Prostate gland (tissue), 2 donors: ENCODE data around the gene MEGF8. TPM values are rescaled to one million over a fixed set of nuclear protein-coding genes. Genes with fewer than 3 reads are reported as not detected.

Source experiments
- DNase-seq: peaks from one replicate; pipeline ENCODE4 v3.0.0-alpha.2; 2019; ENCODE audit warnings: low spot score
- H3K27ac ChIP-seq, 2 donors: fragments of 200-600 bp; sonication (generic); 2 replicates each; pipeline ENCODE4 v1.5.1; 2017 to 2019
- H3K27me3 ChIP-seq: fragments of 200-600 bp; sonication (generic); replicated peaks from 2 replicates; pipeline ENCODE4 v1.5.1; 2019; ENCODE audit not compliant: insufficient read depth
- H3K36me3 ChIP-seq, 2 donors: fragments of 200-600 bp; sonication (generic); 1 replicate in 1 of 2; 2 replicates in 1 of 2; pipeline versions ENCODE4 v1.5.1 to v1.8.1; 2017 to 2019
- H3K4me1 ChIP-seq: fragments of 200-600 bp; sonication (generic); replicated peaks from 2 replicates; pipeline ENCODE4 v1.5.1; 2019
- H3K4me3 ChIP-seq, 2 donors: fragments of 200-600 bp; sonication (generic); 2 replicates each; pipeline ENCODE4 v1.5.1; 2017 to 2019
- H3K9me3 ChIP-seq: fragments of 200-600 bp; sonication (generic); 2 replicates; pipeline ENCODE4 v1.5.1; 2017
- POLR2A ChIP-seq: fragments of 450-650 bp; IDR thresholded peaks from one replicate; pipeline ENCODE4 v1.6.1; 2016; ENCODE audit warnings: antibody characterized with exemption, mild to moderate bottlenecking
- POLR2AphosphoS5 ChIP-seq: sonication (generic); formaldehyde crosslinking; IDR thresholded peaks from one replicate; pipeline ENCODE4 v1.6.1; 2017; ENCODE audit warnings: antibody characterized with exemption
- WGBS: methylation state at CpG from one replicate; pipeline ENCODE4 v1.1.5; 2018; 5-methylcytosine and 5-hydroxymethylcytosine counted together
- intact Hi-C: fragments of 100-400 bp; cut with DNase I; formaldehyde crosslinking; loops from one replicate; pipeline ENCODE4 v1.14.2; 2022
- total RNA-seq, 2 donors: library from RNA; depleted of rRNA; stranded (reverse); fragments of >200 nt; gene quantifications; one replicate each; pipeline ENCODE4 v1.1.0, GENCODE V29; 2016
- TF ChIP-seq, protein P1 (sequence below), 4 experiments: fragments of 200-600 bp in 2 of 4; fragments of 450-650 bp in 2 of 4; sonication (generic) in 2 of 4; IDR thresholded peaks; 1 replicate in 3 of 4; 2 replicates in 1 of 4; pipeline ENCODE4 v1.5.1; 2016 to 2019; ENCODE audit warnings: antibody characterized with exemption in 4 of 4, mild to moderate bottlenecking in 2 of 4, moderate library complexity in 2 of 4

MEGF8 gene
- total RNA-seq, 2 donors from 2014 or later, result 22.8 to 30.7 TPM

DNA sequence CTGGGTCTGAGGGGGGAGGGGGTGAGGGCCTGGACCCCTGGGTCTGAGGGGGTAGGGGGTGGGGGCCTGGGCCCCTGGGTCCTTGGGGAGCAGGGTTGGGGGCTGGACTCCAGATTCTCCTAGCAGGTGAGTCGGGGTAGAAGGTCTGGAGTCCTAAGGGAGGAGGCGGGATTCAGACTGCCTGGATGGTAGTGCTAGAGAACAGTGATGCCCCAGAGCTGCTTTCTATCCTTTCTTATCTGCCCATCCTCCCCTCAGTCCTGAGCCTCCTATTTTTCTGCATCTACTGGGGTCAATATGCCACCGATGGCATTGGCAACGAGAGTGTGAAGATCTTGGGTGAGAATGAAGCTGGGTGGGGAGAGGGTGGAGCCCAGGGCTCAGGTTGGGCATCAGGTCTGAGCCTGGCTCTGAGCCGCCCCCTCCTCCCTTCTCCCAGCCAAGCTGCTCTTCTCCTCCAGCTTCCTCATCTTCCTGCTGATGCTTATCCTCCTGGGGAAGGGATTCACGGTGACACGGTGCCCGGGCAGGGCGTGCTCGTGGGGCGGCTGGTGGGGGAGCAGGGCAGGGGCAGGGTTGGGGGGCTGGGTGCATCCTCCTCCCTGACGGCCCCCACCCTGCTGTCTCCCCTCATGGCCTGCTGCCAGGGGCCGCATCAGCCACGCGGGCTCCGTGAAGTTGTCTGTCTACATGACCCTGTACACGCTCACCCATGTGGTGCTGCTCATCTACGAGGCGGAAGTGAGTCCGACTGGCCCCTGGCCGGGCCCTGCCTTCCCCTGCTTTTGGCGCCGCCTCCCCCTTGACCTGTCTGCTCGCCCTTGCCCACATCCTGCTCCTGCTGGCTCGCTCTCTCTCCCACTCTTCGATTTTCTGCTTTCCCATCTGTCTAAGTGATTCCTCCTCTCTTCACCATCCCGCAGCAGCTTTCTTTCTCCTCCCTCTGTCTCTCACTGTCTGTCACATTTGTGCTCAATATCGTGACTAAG, 8.9 kb upstream of the MEGF8 start:
- H3K4me3 ChIP-seq, result no peak overlapping the region
- DNase-seq, result no peak
- no peak overlapping the region for H3K27ac ChIP-seq
- no peaks in the 10 kb centered on the region for H3K9me3 ChIP-seq
- no peaks in the 10 kb centered on the region for H3K27me3 ChIP-seq
- WGBS, result 36% methylated on average over 28 of the region's 28 CpGs
- H3K4me1 ChIP-seq, result peaks cover 3% of the 10 kb centered on the region
- intact Hi-C loops, result no loop called here
- no peaks in the 10 kb centered on the region for H3K36me3 ChIP-seq
- TF ChIP-seq, protein P1, sequence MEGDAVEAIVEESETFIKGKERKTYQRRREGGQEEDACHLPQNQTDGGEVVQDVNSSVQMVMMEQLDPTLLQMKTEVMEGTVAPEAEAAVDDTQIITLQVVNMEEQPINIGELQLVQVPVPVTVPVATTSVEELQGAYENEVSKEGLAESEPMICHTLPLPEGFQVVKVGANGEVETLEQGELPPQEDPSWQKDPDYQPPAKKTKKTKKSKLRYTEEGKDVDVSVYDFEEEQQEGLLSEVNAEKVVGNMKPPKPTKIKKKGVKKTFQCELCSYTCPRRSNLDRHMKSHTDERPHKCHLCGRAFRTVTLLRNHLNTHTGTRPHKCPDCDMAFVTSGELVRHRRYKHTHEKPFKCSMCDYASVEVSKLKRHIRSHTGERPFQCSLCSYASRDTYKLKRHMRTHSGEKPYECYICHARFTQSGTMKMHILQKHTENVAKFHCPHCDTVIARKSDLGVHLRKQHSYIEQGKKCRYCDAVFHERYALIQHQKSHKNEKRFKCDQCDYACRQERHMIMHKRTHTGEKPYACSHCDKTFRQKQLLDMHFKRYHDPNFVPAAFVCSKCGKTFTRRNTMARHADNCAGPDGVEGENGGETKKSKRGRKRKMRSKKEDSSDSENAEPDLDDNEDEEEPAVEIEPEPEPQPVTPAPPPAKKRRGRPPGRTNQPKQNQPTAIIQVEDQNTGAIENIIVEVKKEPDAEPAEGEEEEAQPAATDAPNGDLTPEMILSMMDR (IDR thresholded peaks at IDR 0.05), result no peak
- TF ChIP-seq POLR2A (no peak), POLR2AphosphoS5 (no peak)

DNA sequence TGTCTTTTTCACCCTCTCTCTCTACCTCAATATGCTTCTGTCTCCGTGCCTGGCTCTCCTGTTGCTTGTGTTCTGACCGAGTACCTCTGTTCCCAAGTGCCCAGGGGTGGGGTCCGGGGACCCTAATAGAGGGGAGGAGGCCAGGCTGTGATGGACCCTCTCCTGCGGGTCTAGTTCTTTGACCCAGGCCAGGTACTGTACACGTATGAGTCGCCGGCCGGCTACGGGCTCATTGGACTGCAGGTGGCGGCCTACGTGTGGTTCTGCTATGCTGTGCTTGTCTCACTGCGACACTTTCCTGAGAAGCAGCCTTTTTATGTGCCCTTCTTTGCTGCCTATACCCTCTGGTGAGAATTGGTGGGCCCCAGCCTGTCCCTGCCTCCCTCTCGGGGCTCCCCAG, 7.9 kb upstream of the MEGF8 start:
- DNase-seq, result no peak
- Histone ChIP-seq H3K4me3 (no peak overlapping the region), H3K9me3 (no peaks in the 10 kb centered on the region), H3K36me3 (no peaks in the 10 kb centered on the region), H3K4me1 (peaks cover 3% of the 10 kb centered on the region), H3K27ac (no peak overlapping the region), H3K27me3 (no peaks in the 10 kb centered on the region)
- WGBS, result 80% methylated on average over 13 of the region's 13 CpGs
- intact Hi-C loops, result no loop called here
- TF ChIP-seq POLR2A (no peak), POLR2AphosphoS5 (no peak)
- TF ChIP-seq, protein P1 (IDR thresholded peaks at IDR 0.05), result no peak

DNA sequence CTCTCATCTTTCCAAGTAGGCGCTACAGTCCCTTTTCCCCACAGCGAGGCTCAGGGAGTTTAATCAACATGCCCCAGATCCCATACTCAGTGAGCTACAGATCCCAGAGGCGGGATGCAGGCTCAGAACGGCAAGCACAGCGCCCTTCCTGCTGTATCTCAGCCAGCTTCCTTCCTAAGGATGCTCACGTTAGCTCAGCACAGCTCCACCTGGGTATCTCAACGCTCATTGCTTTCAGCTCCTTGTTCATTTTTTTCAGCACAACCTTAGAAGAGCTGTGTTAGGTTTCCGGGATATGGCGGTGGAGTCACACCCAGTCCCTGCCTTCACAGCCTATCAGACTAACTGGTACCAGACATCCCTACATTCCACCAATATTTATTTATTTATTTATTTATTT, 3.1 kb upstream of the MEGF8 start:
- TF ChIP-seq, protein P1 (IDR thresholded peaks at IDR 0.05), result no peak
- TF ChIP-seq POLR2A (no peak), POLR2AphosphoS5 (no peak)
- H3K9me3 ChIP-seq, result no peaks in the 10 kb centered on the region
- WGBS, result 72% methylated on average over 9 of the region's 9 CpGs
- H3K36me3 ChIP-seq, result no peaks in the 10 kb centered on the region
- no peak overlapping the region for H3K27ac ChIP-seq
- peaks cover 12% of the 10 kb centered on the region for H3K4me1 ChIP-seq
- no peak for DNase-seq
- intact Hi-C loops, result no loop called here
- peaks cover 5% of the 10 kb centered on the region for H3K27me3 ChIP-seq
- H3K4me3 ChIP-seq, result no peak overlapping the region

DNA sequence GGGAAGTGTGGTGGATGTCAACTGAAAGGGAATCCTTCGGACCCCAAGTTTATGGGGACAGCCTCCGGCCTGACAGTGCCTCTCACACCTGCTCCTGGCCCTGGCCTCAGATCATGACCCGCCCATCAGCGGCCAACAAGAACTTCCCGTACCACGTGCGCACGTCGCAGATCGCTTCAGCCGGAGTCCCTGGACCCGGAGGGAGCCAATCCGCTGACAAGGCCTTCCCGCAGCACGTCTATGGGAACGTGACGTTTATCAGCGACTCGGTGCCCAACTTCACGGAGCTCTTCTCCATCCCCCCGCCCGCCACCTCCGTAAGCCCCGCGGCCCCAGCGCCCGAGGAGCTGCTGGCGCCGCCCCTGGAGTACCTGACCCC, 2.0 kb upstream of the MEGF8 start:
- Histone ChIP-seq H3K27me3 (peaks cover 5% of the 10 kb centered on the region), H3K9me3 (no peaks in the 10 kb centered on the region), H3K4me1 (peaks cover 12% of the 10 kb centered on the region), H3K36me3 (no peaks in the 10 kb centered on the region), H3K4me3 (no peak overlapping the region), H3K27ac (no peak overlapping the region)
- intact Hi-C loops, result no loop called here
- WGBS, result 18% methylated on average over 26 of the region's 29 CpGs
- TF ChIP-seq POLR2A (no peak), POLR2AphosphoS5 (no peak)
- TF ChIP-seq, protein P1 (IDR thresholded peaks at IDR 0.05), result no peak
- DNase-seq, result no peak
